GM12874 (cell line): ENCODE results near the gene EDARADD.

Source experiments
- TF ChIP-seq, protein P1 (sequence below): IDR thresholded peaks from 2 replicates; pipeline ENCODE4 v1.5.1; 2011; ENCODE audit warnings: low read depth, mild to moderate bottlenecking, control low read depth, low read length, moderate library complexity; ENCODE audit not compliant: insufficient read depth

EDARADD gene

DNA sequence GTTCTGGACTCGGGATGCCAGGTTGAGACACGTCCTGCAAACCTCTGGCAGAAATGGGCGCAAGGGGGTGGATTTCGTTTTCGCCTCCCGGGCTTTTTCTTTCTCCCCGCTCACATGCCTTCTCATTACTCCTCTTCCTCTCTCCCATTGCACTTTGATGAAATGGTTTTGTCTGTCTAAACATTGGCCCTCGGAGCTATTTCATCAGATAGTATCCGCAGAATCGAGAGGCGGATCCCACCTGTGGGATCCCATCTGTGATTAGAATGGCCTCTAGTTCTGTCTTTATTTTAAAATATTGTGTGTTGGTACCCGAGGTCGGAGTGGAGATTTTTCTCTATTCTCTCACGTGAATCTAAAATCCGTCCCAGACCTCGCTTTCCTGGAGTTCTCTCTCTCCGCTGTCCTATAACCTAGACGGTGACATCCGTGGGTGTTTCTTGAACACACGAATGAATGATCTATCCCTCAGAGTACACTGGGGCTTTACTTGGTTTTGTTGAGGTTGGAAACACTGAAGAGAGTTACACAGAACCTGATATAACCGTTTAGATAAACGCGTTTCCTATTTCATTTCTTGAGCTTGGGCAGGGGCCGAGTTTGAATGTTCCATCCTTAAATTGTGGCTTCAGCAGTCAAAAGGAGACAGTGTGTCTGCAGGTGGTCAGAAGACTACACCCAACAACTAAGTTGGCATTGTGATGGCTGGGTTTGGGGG, 2.0 kb downstream of the EDARADD start:
- TF ChIP-seq, protein P1, sequence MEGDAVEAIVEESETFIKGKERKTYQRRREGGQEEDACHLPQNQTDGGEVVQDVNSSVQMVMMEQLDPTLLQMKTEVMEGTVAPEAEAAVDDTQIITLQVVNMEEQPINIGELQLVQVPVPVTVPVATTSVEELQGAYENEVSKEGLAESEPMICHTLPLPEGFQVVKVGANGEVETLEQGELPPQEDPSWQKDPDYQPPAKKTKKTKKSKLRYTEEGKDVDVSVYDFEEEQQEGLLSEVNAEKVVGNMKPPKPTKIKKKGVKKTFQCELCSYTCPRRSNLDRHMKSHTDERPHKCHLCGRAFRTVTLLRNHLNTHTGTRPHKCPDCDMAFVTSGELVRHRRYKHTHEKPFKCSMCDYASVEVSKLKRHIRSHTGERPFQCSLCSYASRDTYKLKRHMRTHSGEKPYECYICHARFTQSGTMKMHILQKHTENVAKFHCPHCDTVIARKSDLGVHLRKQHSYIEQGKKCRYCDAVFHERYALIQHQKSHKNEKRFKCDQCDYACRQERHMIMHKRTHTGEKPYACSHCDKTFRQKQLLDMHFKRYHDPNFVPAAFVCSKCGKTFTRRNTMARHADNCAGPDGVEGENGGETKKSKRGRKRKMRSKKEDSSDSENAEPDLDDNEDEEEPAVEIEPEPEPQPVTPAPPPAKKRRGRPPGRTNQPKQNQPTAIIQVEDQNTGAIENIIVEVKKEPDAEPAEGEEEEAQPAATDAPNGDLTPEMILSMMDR, result no peak

DNA sequence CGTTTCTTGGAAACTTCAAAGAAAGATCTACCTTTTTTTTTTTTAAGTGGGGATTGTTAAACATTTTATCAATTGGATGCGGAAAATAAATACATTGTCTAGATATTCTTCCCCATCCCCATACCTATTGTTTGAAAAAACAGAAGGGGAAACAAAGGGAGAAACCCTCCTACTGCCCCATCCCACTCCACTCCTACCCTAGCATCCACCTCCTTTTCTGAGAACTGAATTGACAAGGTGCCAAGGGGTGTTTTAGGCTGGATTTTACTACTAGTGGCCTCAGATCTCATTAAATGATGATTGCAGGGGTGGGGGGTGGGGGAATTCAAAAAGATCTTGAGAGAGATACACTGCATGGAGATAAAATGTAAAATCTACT, 2.6 kb downstream of the EDARADD start:
- TF ChIP-seq, protein P1, result no peak

DNA sequence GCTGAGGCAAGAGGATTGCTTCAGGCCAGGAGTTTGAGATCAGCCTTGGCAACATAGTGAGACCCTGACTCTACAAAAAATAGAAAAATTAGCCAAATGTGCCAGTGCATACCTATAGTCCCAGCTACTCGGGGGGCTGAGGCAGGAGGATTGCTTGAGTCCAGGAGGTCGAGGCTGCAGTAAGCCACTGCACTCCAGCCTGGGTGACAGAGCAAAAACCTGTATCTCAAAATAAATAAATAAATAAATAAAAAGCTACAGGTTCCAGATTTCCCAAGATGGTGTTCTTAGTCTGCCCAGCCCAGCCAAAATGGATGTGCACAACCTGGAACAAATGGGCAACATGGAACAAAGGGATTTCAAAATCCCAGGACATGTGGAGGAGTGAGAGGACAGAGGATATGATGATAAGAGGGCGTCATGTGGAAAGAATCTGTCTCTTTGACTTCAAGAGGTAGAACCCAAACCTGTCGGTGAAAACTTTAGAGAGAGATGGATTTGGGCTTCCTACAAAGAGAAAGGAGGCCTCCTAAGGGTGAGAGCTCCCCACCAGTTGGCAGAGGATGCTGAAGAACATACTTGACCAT, 3.2 kb downstream of the EDARADD start:
- TF ChIP-seq, protein P1, result no peak

DNA sequence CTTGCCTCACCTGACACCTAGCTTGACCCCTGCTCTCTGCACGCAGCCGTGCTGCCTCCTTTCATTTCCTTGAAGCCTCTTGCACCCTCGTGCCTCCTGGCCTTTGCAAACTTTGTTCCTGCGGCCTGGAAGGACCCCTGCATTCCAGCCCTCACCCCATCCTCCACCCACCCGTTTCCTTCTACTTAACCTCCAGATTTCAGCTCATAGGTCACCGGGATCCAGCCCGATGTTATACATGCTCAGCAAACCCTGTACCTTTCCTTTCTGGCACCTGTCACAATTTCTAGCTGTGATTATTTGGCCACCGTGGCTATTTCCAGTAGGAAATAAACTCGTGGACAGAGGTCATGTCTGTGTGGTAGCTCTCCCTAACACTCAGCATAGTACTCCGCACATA, 4.5 kb downstream of the EDARADD start:
- TF ChIP-seq, protein P1, result no peak

DNA sequence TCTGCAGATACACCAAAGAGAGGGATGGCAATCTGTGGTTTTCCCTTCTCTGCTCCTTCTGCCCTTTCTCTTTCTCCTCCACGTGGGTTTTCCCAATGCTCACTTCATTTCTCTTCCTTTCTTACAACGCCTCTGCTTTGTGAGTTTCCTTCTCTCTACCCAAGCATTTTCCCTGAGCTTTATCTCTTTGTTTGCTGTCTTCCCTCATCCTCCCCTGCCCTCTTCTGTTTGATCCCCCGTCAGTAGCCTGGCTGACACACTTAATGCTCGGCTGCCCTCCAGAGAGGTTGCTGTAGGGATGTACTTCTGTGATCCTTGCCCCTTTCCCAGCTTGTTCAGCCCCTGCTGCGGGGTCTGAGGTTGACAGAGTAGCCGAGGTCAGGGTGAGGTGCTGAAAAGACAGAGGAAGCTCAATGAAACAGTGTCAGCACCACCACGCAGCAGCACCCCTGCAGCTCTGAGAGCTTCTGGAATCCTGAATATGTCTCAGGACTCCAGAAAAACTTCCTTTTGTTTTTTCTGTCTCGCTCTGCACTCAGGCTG, 6.0 kb downstream of the EDARADD start:
- TF ChIP-seq, protein P1, result no peak

DNA sequence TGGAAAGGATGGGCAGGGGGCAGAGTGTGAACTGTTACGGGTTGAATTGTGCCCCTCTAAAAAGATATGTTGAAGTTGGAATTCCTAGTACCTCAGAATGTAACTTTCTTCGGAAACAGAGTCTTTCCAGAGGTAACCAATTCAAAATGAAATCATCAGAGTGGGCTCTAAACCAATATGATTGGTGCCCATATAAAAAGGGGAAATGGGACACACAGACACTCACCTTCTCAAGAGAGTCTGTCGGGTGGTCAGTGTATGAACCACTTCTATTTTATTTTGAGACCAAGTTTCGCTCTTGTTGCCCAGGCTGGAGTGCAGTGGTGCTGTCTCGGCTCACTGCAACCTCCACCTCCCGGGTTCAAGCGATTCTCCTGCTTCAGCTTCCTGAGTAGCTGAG, 7.6 kb downstream of the EDARADD start:
- TF ChIP-seq, protein P1, result no peak

DNA sequence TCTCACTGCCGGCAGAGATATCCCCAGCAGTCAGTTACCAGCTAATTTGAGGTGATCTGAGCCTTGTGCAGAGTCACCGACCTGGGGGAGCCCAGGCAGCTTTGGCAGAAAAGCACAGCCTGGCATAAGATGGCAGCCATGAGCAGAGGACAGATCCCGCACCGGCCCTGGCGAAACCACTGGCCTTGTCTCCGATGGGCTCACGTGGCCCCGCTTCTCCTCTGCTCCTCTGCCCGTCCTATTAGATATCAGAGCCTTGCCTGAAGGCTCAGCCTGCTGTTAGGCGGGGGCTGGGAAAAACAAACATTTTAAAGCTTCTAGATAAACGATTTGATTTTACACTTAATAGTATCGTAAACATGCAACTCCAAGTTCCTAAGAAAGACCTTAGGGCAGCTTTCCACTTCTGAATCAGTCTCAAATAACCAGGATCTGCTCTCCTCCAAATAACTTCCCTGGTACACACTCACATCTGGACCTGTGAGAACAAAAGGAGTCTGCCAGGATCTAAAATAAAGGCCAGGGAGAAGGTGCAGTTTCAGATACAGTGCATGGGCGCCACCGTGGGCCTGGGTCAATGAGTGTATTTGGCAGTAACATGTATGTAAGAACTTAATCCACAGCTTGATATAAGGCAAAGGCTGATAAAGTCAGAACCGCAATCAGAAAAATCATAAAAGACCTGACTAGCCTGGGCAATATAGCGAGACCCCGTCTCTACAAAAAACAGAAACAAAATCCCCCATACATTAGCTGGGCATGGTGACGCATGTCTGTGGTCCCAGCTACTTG, 10.0 kb downstream of the EDARADD start:
- TF ChIP-seq, protein P1, result no peak
